Activated naive CD4-positive, alpha-beta T cell treated with anti-CD3 and anti-CD28 coated beads, Interleukin-2, amount 50 U/mL, for 72 hours (primary cell): ENCODE data around the gene JARID2. TPM values are rescaled to one million over a fixed set of nuclear protein-coding genes. Genes with fewer than 3 reads are reported as not detected.

Experiments used
- ATAC-seq, 2 donors: fragments of 150-1000 bp; cut with Tn5 transposase; 2 replicates each; pipeline ENCODE4 v1.10.0; 2021; ENCODE audit warnings: mild to moderate bottlenecking in 2 of 2, moderate library complexity in 2 of 2
- DNase-seq, 2 donors: peaks; one replicate each; pipeline ENCODE4 v3.0.0; 2021 to 2022; ENCODE audit warnings: low spot score in 2 of 2
- H3K27ac Mint-ChIP-seq, 2 donors: one replicate each; pipeline ENCODE4 v1.8.0; 2022; ENCODE audit warnings: mild to moderate bottlenecking in 2 of 2, mixed read lengths in 2 of 2
- H3K36me3 Mint-ChIP-seq, 2 donors: one replicate each; pipeline ENCODE4 v1.8.0; 2022; ENCODE audit warnings: mixed read lengths in 2 of 2
- H3K9me3 Mint-ChIP-seq, 2 donors: one replicate each; pipeline ENCODE4 v1.8.0; 2022; ENCODE audit warnings: mixed read lengths in 2 of 2
- total RNA-seq, 2 donors: library from RNA; stranded (reverse); gene quantifications; one replicate each; pipeline ENCODE4 v1.2.3, GENCODE V29; 2022

The JARID2 gene
- total RNA-seq, 2 donors from 2014 or later, result 35.3 to 36.3 TPM

- ATAC-seq (no peak), DNase-seq (no peak)
- no peaks in the 10 kb centered on the region for H3K9me3 Mint-ChIP-seq
- H3K36me3 Mint-ChIP-seq, result peaks cover 0 to 18% of the 10 kb centered on the region in 2 donors
- H3K27ac Mint-ChIP-seq, result no peak overlapping the region
These were observed 146.3 kb downstream of the JARID2 start for GRCh38 chr6:15392182-15392581.

- no peak for ATAC-seq
- DNase-seq, result no peak
- Mint-ChIP-seq H3K36me3 (peaks cover 0 to 18% of the 10 kb centered on the region in 2 donors), H3K9me3 (no peaks in the 10 kb centered on the region), H3K27ac (peak overlapping the region in 1 of 2 donors; percentile 36)
These were observed 147.7 kb downstream of the JARID2 start for GRCh38 chr6:15393605-15394004.

- ATAC-seq (peak in 1 of 2 donors; percentile 30), DNase-seq (no peak)
- Mint-ChIP-seq H3K36me3 (peaks cover 0 to 18% of the 10 kb centered on the region in 2 donors), H3K27ac (peak overlapping the region in 1 of 2 donors; percentile 50), H3K9me3 (no peaks in the 10 kb centered on the region)
These were observed 149.2 kb downstream of the JARID2 start for GRCh38 chr6:15395087-15395486.

GRCh38 chr6:15396808-15397207 is 150.9 kb downstream of the JARID2 start:
- no peak for ATAC-seq
- no peak overlapping the region for H3K27ac Mint-ChIP-seq
- no peak for DNase-seq
- H3K9me3 Mint-ChIP-seq, result no peaks in the 10 kb centered on the region
- peaks cover 0 to 18% of the 10 kb centered on the region in 2 donors for H3K36me3 Mint-ChIP-seq

GRCh38 chr6:15398633-15399275 is 152.9 kb downstream of the JARID2 start:
- ATAC-seq (peak; percentile 37 to 45), DNase-seq (no peak)
- Mint-ChIP-seq H3K36me3 (peaks cover 0 to 10% of the 10 kb centered on the region in 2 donors), H3K27ac (peak overlapping the region; percentile 79 to 80), H3K9me3 (no peaks in the 10 kb centered on the region)

GRCh38 chr6:15399641-15400470 is 154.0 kb downstream of the JARID2 start:
- H3K36me3 Mint-ChIP-seq, result no peaks in the 10 kb centered on the region
- ATAC-seq (no peak), DNase-seq (no peak)
- H3K9me3 Mint-ChIP-seq, result no peaks in the 10 kb centered on the region
- H3K27ac Mint-ChIP-seq, result peak overlapping the region in 1 of 2 donors; percentile 72

- Mint-ChIP-seq H3K27ac (peak overlapping the region in 1 of 2 donors; percentile 41), H3K9me3 (no peaks in the 10 kb centered on the region), H3K36me3 (no peaks in the 10 kb centered on the region)
- DNase-seq (no peak), ATAC-seq (peak in 1 of 2 donors; percentile 47)
These were observed 154.7 kb downstream of the JARID2 start for GRCh38 chr6:15400572-15401004.

- DNase-seq (no peak), ATAC-seq (no peak)
- Mint-ChIP-seq H3K27ac (no peak overlapping the region), H3K36me3 (no peaks in the 10 kb centered on the region), H3K9me3 (no peaks in the 10 kb centered on the region)
These were observed 155.3 kb downstream of the JARID2 start for GRCh38 chr6:15401120-15401519.

- DNase-seq (no peak), ATAC-seq (no peak)
- no peaks in the 10 kb centered on the region for H3K9me3 Mint-ChIP-seq
- H3K36me3 Mint-ChIP-seq, result no peaks in the 10 kb centered on the region
- H3K27ac Mint-ChIP-seq, result peak overlapping the region in 1 of 2 donors; percentile 27
These were observed 155.9 kb downstream of the JARID2 start for GRCh38 chr6:15401769-15402250.

- ATAC-seq, result no peak
- Mint-ChIP-seq H3K27ac (peak overlapping the region; percentile 50 to 57), H3K9me3 (no peaks in the 10 kb centered on the region), H3K36me3 (no peaks in the 10 kb centered on the region)
- DNase-seq, result no peak
These were observed 156.7 kb downstream of the JARID2 start for GRCh38 chr6:15402406-15403045.

GRCh38 chr6:15403094-15403755 is 157.4 kb downstream of the JARID2 start:
- no peaks in the 10 kb centered on the region for H3K9me3 Mint-ChIP-seq
- no peak for DNase-seq
- peak overlapping the region; percentile 41 to 57 for H3K27ac Mint-ChIP-seq
- no peaks in the 10 kb centered on the region for H3K36me3 Mint-ChIP-seq
- no peak for ATAC-seq

- DNase-seq, result no peak
- no peaks in the 10 kb centered on the region for H3K9me3 Mint-ChIP-seq
- peak overlapping the region in 1 of 2 donors; percentile 57 for H3K27ac Mint-ChIP-seq
- no peak for ATAC-seq
- no peaks in the 10 kb centered on the region for H3K36me3 Mint-ChIP-seq
These were observed 158.8 kb downstream of the JARID2 start for GRCh38 chr6:15404685-15404980.

GRCh38 chr6:15405129-15406068 is 159.5 kb downstream of the JARID2 start:
- DNase-seq (no peak), ATAC-seq (no peak)
- H3K27ac Mint-ChIP-seq, result peak overlapping the region in 1 of 2 donors; percentile 57

GRCh38 chr6:15406452-15406851 is 160.6 kb downstream of the JARID2 start:
- no peak overlapping the region for H3K27ac Mint-ChIP-seq
- no peaks in the 10 kb centered on the region for H3K9me3 Mint-ChIP-seq
- no peak for ATAC-seq

More at GRCh38 chr6:15405129-15406068, 159.5 kb downstream of the JARID2 start:
- no peaks in the 10 kb centered on the region for H3K36me3 Mint-ChIP-seq
- H3K9me3 Mint-ChIP-seq, result no peaks in the 10 kb centered on the region

GRCh38 chr6:15408008-15408407 is 162.1 kb downstream of the JARID2 start:
- peak overlapping the region in 1 of 2 donors; percentile 30 for H3K27ac Mint-ChIP-seq
- peaks cover 17 to 21% of the 10 kb centered on the region in 2 donors for H3K36me3 Mint-ChIP-seq
- ATAC-seq (no peak), DNase-seq (no peak)
- no peaks in the 10 kb centered on the region for H3K9me3 Mint-ChIP-seq

More at GRCh38 chr6:15406452-15406851, 160.6 kb downstream of the JARID2 start:
- no peak for DNase-seq
- H3K36me3 Mint-ChIP-seq, result peaks cover 5 to 8% of the 10 kb centered on the region in 2 donors
